ENCODE data around the gene CST9L.
"Not testable (repeated sequence)": the region's sequence is repeated elsewhere in the genome, so short reads cannot be mapped to it uniquely, and the experiment has no call there.

Gene CST9L

GRCh38 chr20:23586735-23587525 is 18.6 kb upstream of the CST9L start:
- no peak for DNase-seq (ENCODE audit: low read depth in 3 of 3)

- DNase-seq (ENCODE audit: low read depth in 3 of 3) = no peak
Measured at GRCh38 chr20:23585808-23586734, 17.8 kb upstream of the CST9L start.

GRCh38 chr20:23585449-23585807 is 17.1 kb upstream of the CST9L start:
- DNase-seq (ENCODE audit: low read depth in 3 of 3) = no peak

GRCh38 chr20:23584434-23585199 is 16.3 kb upstream of the CST9L start:
- no peak for DNase-seq (ENCODE audit: low read depth in 3 of 3)

- DNase-seq (ENCODE audit: low read depth in 3 of 3) = no peak
Measured at GRCh38 chr20:23583526-23583925, 15.2 kb upstream of the CST9L start.

- DNase-seq (ENCODE audit: low read depth in 3 of 3) = no peak
Measured at GRCh38 chr20:23582293-23582692, 14.0 kb upstream of the CST9L start.

GRCh38 chr20:23581833-23582232 is 13.5 kb upstream of the CST9L start:
- DNase-seq (ENCODE audit: low read depth in 3 of 3) = not testable (repeated sequence)

GRCh38 chr20:23574977-23575376 is 6.7 kb upstream of the CST9L start:
- DNase-seq (ENCODE audit: low read depth in 3 of 3) = no peak

GRCh38 chr20:23570178-23570760 is 2.0 kb upstream of the CST9L start:
- no peak for DNase-seq (ENCODE audit: low read depth in 3 of 3)

GRCh38 chr20:23569570-23569969 is 1.3 kb upstream of the CST9L start:
- DNase-seq (ENCODE audit: low read depth in 3 of 3) = no peak

- no peak for DNase-seq (ENCODE audit: low read depth in 3 of 3)
Measured at GRCh38 chr20:23568971-23569330, 667 bp upstream of the CST9L start.

- no peak for DNase-seq (ENCODE audit: low read depth in 3 of 3)
Measured at GRCh38 chr20:23566199-23566932, 1.9 kb downstream of the CST9L start.

- DNase-seq (ENCODE audit: low read depth in 3 of 3) = no peak
Measured at GRCh38 chr20:23565503-23566045, 2.7 kb downstream of the CST9L start.

GRCh38 chr20:23564927-23565326 is 3.4 kb downstream of the CST9L start:
- no peak for DNase-seq (ENCODE audit: low read depth in 3 of 3)

GRCh38 chr20:23562721-23563342 is 5.5 kb downstream of the CST9L start:
- no peak for DNase-seq (ENCODE audit: low read depth in 3 of 3)

- DNase-seq (ENCODE audit: low read depth in 3 of 3) = no peak
Measured at GRCh38 chr20:23554401-23554800, 13.9 kb downstream of the CST9L start.

GRCh38 chr20:23551786-23552185 is 16.5 kb downstream of the CST9L start:
- DNase-seq (ENCODE audit: low read depth in 3 of 3) = no peak

- DNase-seq (ENCODE audit: low read depth in 3 of 3) = no peak
Measured at GRCh38 chr20:23551383-23551782, 16.9 kb downstream of the CST9L start.

GRCh38 chr20:23550227-23550626 is 18.1 kb downstream of the CST9L start:
- no peak for DNase-seq (ENCODE audit: low read depth in 3 of 3)

- no peak for DNase-seq (ENCODE audit: low read depth in 3 of 3)
Measured at GRCh38 chr20:23548408-23548807, 19.9 kb downstream of the CST9L start.
